Superior temporal gyrus (tissue), 1 donor: ENCODE data around the gene CTDSPL.
"Not testable (repeated sequence)": the region's sequence is repeated elsewhere in the genome, so short reads cannot be mapped to it uniquely, and the experiment has no call there.

Source experiments
- DNase-seq: peaks from one replicate; pipeline ENCODE4 v3.0.0-alpha.2; 2016; ENCODE audit errors: extremely low spot score

Gene CTDSPL

DNA sequence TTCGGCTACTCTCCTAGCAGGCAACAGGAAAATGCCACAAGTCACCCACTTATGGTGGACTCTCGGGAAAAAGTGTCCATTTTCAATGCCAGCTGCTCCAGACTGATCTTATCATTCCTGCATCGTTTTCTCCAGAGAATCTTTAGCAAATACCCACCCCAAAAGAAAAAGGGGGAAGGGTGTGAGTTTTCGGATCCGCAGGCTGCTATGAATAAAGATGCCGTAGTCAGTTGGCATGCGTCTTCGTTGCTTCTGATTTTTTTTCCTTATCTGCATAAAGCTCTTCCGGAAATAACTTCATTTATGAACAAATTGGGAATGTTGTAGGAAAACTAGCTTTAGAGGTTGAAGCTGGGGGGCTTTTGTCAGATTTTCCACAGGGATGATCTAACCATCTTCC, 106.5 kb downstream of the CTDSPL start:
- peak; percentile 61 for DNase-seq

DNA sequence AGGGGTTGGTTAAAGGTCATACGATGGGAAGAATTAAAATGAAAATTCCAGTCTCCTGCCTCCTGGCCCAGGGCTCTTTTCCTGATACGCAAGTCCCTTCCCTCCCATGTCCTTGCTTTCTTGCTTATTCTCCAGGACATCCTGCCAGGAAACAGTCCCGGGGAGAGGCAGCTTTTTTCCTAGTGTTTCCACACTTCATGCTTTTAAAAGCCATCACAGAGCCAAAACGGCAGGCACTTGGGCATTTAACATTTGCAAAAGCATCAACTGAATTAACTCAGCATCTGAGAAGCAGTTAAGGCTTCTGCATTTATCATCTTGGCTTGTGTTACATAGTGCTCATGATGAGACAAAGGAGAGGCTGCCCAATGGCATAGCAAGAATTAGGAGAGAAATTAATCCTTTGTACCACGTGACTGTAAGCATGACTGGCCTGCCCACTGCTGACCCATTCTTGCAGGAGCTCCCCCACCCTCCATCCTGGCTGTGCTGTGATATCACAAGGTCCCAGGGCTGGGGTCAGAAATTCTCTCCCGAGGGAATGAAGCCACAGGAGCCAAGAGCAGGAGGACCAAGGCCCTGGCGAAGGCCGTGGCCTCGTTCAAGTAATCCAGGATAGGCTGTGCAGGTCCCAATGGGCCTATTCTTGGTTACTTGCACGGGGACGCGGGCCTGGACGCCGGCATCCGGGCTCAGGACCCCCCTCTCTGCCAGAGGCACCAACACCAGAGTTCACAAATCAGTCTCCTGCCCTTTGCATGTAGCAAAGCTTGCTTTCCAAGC, 107.3 kb downstream of the CTDSPL start:
- peak; percentile 53 for DNase-seq

DNA sequence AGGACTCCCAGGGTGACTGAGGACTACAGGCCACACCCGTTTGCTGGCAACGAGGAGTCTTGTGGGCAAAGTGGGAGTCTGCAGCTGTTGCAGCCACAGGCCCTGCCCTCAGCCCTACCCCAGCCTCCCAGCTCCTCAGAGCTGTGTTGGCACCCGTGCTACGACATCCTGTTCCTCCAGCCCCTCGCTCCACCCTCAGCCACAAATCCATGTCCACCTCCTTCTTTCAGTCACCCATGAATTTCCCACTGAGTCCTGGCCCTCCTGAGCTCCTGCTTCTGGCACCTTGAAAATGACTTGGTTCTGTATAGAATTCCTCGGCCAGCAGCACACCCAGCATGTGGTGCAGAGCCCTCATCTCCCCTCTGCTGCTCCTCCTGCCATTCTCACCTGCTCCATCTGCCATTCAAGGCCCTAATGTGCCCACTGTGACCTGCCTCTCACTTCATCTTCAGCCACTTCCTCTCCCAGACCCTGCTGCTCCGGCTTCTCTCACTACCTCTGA, 108.0 kb downstream of the CTDSPL start:
- no peak for DNase-seq

DNA sequence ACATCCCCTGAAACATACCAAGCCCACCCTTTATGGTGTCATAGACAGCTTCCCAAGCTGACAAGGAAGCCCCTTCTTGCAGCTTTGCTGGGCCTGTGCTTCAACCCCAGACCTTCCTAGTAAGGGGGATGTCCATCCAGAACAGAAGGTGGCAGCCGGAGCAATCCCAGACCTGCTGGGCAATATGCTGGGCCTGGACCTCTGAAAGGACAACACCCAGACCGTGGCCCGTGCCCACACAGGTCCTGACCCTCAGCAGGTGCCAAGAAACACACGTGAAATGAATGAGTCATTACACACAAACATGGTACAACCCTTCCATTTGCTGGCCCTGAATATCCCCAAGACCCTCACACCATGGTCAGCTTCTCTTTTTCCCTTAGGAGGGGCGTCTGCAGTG, 109.1 kb downstream of the CTDSPL start:
- no peak for DNase-seq

DNA sequence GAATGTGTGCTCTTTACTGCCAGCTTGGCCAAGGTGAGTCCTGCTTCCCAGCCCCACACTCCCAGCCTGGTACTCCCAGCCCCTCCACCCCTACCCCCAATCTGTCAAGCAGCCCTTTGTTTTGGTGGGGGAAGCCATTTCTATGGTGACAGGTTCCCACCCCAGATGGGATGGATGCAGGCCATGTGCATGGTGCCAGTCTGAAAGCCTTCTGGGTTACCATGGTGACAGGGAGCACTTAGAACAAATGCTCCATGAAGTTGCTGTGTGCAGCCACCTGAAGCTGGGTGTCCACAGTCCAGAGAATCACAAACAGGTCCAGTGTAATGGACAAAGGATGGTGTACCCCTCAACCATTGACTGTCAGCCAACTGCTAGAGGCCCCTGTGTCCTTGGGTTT, 109.8 kb downstream of the CTDSPL start:
- DNase-seq, result no peak

DNA sequence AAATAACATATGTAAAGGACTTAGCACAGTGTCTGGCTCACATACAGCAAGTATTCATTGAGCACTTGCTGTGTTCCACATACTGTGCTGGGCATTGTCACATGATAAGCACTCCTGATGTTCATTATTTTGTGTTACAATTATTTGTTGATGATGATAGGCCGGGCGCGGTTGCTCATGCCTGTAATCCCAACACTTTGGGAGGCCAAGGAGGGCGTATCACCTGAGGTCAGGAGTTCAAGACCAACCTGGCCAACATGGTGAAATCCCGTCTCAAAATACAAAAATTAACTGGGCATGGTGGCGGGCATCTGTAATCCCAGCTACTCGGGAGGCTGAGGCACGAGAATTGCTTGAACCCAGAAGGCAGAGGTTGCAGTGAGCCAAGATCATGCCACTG, 110.4 kb downstream of the CTDSPL start:
- not testable (repeated sequence) for DNase-seq

DNA sequence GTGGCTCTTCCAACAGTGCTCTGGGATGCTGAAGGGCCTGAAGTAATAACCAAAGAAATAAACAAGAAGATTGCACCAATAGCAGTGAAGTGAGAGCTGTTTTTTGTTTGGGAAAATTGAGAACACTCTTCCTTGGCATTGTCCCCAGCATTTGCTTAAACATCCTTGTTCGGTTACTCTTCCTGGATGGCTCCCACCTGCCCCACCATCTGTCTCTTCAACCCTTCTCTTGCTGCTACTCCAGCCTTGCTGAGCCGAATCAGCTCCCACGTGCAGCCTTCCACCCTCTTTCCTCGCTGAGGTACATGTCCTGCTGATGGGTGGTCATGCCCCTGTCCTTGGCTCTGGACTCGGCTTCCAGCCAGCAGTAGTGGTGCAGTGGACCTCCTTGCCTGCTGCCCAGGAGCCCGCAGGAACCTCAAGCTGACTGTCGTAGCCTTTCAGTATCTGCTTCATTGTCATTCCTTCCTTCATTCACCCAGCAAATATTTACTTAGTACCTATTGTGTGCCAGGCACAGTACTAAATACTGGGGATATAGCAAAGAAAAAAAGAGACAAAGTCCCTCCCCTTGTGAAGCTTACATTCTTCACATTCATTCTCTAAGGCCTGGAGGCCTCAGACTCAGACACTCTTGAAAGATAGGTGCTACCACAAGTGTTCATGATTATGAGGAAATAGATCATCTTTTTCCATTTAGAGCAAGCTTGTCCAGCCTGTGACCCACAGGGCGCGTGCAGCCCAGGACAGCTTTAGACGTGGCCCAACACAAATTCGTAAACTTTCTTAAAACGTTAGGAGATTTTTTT, 111.8 kb downstream of the CTDSPL start:
- DNase-seq, result no peak

DNA sequence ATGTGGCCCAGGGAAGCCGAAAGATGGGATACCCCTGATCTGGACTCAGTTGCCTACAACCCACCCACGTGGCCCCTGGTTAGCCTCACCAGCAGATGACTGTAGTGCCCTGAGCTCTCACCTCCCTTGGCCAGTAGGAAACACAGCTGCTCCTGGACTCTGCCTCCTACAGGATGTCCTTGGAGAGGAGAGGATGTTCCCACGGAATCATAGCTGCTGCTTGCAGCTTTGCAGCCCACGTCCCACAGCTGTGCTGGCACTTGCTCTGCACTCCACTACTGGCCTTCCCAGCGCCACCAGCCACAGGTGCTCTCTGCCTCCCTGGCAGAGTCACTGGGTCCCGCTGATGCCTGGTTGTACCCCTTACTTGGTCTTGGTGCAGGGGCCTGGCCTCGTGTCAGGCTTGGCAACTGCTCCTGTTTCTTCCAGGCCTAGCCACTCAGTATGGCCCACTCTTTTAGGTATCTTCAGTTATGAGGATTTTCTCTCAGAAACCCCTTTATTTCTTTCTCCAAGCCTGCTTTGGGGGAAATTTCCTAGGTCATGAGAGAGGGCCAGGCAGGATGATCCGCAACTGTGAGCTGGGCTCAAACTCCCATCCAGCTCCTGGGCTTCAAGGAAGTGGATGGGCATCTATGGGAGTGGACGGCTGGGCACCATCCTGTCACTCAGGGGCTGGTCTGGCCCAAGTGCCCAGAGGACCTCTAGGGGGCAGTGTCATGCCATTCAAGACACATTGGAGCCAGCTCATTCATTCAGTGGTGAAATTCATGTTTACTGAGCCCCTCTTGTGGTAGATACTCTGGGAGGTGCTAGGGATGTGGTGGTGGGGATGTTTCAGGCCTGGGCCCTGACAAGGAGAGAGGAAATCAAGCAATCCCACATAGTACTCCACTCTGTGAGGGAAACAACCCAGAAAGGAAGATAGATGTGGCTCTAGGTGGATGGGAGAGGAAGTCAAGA, 112.7 kb downstream of the CTDSPL start:
- peak; percentile 89 for DNase-seq

DNA sequence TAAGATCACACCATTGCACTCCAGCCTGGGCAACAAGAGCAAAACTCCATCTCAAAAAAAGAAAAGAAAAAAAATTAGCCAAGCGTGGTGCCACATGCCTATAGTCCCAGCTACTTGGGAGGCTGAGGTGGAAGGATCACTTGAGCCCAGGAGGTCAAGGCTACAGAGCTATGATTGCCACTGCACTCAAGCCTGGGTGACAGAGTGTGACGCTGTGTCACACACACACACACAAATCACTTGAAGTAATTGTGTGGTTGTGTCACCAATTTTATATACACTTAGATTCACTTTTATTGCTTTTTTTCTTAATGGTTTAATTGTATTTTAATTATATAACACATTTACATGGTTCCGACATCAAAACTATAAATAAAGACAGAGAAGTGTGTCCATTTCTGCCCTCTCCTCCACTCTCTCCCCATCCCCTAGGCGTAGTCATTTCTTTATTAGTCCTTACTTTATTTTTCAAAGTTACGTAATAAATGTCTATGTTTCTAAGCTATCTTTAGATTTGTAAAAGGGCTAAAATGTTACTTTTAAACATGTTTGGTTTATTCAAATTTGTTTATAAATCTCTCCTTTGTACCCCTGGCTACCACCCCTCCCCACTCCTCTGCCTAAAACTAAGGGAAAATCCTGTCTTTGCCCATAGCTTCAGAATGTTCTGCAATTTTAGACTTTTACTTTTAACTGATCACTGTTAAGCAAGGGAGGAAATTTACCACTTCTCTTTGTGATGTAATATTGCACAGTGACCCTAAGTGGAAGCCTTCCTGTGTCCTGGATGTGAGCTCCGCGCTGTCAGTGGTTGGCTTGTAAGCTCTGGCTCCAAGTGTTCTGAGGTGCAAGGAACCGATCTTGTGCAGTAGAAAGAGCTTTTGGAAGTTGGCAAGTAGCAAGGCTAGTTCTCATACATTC, 118.1 kb downstream of the CTDSPL start:
- no peak for DNase-seq

DNA sequence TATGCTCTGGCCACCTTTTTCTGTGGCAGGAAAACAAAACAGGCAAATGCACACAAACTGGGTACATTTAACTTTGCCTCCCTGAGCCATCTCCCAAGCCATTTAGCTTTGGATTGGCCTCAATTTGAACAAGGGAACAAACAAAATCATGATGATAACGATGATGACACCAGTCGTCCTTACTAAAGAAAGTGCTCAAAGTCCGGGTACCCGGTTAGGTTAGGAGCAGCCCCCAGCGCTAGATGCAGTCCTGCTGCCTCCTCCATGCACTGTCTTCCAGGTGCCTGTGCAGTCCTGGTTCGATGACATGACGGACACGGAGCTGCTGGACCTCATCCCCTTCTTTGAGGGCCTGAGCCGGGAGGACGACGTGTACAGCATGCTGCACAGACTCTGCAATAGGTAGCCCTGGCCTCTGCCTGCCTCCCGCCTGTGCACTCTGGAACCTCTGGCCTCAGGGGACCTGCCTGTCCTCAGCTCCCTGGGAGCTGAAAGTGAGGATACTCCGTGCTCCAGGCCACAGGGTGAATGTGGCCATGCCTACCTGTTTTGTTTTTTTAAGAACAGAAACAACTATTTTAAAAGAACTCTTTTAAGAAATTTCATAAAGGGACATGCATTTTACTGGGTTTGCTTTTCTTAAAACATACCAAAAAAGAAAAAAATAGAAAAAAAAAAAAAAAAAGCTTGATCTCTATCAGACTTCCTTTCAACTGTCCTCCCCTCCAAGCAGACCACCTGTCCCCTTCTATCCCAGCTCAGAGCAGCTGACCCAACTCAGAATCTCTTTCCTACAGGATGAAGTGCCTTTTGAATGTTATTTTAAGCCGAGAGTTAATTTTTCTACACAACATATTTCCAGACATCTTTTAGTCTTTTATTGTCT, 119.0 kb downstream of the CTDSPL start:
- no peak for DNase-seq

DNA sequence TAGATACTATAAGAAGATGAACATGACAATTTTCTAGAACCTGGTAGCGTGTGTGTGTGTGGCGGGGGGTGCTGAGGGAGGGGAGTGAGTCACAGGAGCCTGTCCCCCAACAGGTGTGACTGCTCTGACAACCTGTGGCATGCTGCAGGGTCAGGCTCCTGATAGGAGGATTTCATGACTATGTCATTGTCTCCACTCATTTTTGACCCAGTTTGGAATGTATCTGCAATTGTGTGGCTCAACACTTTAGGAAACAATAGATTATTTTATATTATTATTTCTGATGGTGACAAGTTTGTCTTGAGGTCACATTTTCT, 119.6 kb downstream of the CTDSPL start:
- DNase-seq, result no peak

DNA sequence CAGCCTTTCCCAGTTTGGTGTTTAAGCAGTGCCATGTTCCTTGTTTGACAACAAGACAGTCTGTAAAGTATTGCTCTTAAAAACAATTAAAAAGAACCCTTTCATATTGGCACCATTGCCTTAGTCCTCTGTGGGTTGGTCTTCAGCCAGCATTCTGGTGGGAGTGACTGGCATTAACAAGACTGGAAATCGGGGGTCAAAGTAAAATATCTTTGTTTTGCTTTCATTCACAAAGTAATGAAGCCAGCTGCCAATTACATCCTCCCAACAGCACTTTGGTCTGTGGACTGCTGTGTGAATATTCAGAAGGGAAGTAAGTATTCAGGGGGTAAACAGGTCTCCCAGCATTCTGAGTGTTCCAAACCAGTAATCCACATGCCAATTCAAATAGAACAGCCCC, 120.7 kb downstream of the CTDSPL start:
- DNase-seq, result no peak

DNA sequence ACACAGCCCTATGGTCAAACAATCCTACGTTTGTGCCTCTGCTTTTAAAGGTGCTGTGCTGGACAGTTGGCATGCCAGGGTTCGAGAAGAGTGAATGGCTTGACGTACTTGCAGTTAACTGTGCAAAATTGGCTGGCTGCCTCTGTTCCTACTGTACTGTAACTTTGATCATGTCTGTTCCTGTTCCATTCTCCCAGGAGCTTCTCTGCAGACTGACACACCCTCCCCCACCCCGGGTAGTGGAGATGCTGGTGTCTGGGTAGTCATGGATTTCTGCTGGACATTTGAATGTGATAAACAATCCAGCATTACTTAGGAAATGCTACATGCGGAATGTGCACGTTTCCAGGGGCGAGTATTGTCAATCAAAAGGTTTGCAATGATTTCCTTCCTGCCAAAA, 122.4 kb downstream of the CTDSPL start:
- DNase-seq, result no peak

DNA sequence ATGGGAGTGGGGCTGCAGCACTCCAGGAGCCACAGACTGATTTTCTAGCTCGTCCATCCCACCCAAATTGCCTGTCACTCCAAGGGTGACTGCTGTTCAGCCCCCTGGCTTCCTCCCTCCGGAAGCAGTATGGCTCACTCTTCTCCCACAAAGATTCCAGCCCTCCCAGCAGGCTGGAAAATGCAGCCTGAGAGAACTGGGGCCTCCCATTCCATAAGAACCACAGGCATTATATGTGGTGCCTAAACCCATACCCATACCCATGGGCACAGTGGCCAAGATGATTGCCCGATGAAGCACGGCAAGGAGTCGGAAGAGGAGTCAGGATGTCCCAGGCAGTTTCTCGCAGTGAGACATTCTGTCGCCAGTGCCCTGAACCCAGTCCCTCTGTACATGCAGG, 122.9 kb downstream of the CTDSPL start:
- DNase-seq, result no peak

DNA sequence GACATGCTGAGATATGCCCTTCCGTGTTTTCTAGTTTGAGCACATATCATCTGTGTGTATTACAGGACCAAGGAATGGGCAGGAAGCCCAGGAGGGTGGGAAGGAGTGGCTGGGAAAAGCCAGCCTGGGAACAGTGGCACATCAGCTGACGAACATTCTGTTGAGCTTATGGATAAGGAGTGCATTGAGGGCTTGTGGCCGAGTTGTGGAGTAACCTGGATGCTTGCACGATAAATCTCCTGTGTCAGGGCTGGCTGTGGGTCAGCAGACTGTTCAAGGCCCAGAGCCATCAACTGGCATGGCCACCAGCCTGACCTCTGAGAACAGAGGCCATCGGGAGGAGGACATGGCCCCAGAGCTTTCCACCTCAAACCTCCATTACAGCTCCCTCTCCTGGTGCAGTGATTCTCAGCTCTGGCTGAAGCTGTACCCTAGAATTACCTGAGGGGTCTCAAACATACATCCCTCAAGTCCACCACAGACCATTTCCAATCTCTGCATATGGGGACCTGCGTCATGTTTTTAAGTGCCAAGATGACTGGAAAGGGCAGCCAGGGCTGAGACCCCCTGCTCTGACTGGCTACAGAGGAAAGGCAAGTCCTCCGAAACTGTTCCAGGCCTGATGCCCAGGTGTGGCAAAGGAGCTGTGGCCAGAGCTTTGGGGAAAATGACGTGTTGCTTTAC, 124.1 kb downstream of the CTDSPL start:
- DNase-seq, result no peak

DNA sequence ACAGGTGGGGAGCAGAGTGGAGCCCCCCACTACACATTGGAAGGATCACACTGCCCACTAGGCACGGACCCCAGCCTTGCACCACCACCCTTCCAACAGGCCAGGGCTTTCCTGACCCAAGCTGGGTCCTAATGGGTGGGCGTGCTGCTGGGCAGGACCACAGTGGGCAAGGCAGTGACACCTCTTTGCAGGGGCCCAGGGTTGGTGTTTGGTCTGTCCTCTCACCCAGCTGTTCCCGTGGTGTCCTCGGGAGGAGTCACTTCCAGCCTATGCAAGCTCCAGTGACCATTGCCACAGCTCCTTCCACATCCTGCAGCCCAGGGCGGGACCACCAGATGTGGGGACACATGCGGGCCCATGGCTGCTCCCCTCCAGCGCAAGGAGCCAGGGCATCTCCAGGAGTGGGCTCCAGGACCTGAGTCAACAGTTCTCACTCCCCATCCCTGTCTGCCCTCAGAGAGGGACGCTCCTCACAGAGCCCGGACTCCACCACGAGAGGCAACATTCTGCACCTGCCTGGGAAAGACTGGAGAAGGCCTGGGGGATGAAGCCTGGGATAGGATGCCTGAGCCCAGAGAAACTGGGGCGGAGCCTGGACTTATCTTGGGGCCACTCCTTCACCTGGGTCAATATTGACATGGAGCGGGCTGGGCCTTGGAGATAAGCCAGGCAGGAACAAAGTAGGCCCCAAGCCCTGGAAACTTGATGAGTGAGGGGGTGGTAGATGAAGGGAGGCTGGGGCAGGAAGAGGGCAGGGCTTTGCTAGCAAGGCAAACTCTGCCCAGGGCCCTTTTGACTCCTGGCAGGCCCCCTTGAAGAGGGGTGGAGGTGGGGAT, 125.0 kb downstream of the CTDSPL start:
- no peak for DNase-seq

DNA sequence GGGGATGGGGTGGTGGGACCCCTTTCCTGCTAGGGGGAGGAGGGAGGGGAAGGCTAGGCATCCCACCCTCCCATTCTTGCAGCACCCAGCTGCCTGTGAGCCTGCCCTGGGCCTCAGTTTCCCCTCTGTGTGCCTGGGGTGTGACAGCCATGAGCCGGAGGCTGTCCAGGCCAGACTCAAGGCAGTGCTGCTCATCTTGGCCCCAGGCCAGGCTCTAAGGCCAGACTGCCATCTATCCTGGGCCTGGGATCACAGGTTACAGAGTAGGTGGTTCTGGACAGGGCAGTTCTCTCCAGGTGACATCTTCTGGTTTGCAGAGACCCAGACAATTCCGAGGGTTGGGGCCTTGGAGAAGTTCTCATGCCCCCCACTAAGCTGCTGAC, 125.6 kb downstream of the CTDSPL start:
- no peak for DNase-seq

DNA sequence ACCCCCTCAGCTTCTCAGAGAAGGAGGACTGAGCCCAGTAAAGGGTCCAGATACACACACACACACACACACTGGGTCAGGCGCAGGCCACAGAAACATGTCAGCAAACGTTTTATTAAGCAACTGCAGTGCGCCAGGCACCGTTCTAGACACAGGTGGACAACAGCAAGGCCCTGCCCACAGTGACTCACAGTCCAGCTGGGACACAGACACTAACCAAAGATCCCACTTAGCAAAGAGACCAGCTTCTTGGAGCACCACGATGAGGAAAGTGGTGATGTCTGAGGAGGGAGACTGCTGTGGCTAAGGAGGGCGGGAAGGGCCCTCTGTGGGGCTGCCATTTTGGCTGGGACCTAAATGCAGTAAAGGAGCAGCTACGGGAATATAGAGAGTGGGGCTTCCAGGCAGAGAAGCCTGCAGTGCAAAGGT, 126.1 kb downstream of the CTDSPL start:
- no peak for DNase-seq
